Vagina (tissue), 2 donors: Measurements from ENCODE around the gene RGS6.

ENCODE experiments used
- POLR2A ChIP-seq, 2 donors: fragments of 450-650 bp; IDR thresholded peaks; one replicate each; pipeline ENCODE4 v1.6.1; 2017; ENCODE audit warnings: antibody characterized with exemption in 2 of 2, mild to moderate bottlenecking in 2 of 2, moderate library complexity in 2 of 2
- POLR2AphosphoS5 ChIP-seq, 2 donors: sonication (generic); formaldehyde crosslinking; IDR thresholded peaks; one replicate each; pipeline ENCODE4 v1.9.0; 2017; ENCODE audit warnings: antibody characterized with exemption in 2 of 2, mild to moderate bottlenecking in 2 of 2, low read depth in 1 of 2; ENCODE audit not compliant: insufficient read depth in 1 of 2
- TF ChIP-seq, protein P1 (sequence below), 3 experiments: fragments of 450-650 bp in 2 of 3; fragments of 200-600 bp in 1 of 3; sonication (generic) in 1 of 3; IDR thresholded peaks; one replicate each; pipeline ENCODE4 v1.5.1; 2017 to 2019; ENCODE audit warnings: antibody characterized with exemption in 3 of 3, mild to moderate bottlenecking in 2 of 3, moderate library complexity in 2 of 3

DNA sequence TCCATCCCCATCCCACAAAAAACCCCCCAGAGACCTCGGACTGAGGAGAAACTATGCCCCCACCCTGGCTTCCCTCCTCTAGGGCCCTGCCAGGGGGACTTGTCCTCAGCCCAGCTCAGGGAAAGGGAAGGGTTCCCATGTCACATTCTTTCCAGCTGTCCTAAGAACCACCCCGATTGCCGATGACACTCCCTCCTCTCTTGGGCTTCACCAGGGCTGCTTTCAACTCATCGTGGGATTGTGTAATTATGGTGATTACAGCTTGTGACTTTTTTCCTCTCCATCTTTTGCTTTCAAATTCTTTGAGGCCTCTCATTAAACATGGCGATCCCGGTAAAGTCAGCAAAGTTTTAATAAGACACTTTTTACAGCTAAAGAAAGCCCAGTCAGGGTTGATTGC is 617.6 kb downstream of the RGS6 start:
- TF ChIP-seq POLR2A (IDR thresholded peaks at IDR 0.05), result no peak
- TF ChIP-seq, protein P1, sequence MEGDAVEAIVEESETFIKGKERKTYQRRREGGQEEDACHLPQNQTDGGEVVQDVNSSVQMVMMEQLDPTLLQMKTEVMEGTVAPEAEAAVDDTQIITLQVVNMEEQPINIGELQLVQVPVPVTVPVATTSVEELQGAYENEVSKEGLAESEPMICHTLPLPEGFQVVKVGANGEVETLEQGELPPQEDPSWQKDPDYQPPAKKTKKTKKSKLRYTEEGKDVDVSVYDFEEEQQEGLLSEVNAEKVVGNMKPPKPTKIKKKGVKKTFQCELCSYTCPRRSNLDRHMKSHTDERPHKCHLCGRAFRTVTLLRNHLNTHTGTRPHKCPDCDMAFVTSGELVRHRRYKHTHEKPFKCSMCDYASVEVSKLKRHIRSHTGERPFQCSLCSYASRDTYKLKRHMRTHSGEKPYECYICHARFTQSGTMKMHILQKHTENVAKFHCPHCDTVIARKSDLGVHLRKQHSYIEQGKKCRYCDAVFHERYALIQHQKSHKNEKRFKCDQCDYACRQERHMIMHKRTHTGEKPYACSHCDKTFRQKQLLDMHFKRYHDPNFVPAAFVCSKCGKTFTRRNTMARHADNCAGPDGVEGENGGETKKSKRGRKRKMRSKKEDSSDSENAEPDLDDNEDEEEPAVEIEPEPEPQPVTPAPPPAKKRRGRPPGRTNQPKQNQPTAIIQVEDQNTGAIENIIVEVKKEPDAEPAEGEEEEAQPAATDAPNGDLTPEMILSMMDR (IDR thresholded peaks at IDR 0.05), result no peak
- TF ChIP-seq POLR2AphosphoS5 (IDR thresholded peaks at IDR 0.05; ENCODE audit: insufficient read depth in 1 of 2, low read depth in 1 of 2), result no peak
